Neural cell (in vitro differentiated cells): ENCODE data around the gene SLC6A4. TPM values are rescaled to one million over a fixed set of nuclear protein-coding genes. Genes with fewer than 3 reads are reported as not detected.

ENCODE experiments used
- H2AFZ ChIP-seq: fragments of 200-600, 300-800 bp; sonication (generic), shearing (Covaris generic); 2 replicates; pipeline ENCODE4 v1.6.0; 2014; ENCODE audit warnings: low read depth, mild to moderate bottlenecking, antibody characterized with exemption, low read length, moderate library complexity
- H3F3A ChIP-seq: fragments of 200-600 bp; shearing (Covaris generic); 2 replicates; pipeline ENCODE4 v1.6.1; 2016; ENCODE audit warnings: mild to moderate bottlenecking, moderate library complexity, mixed read lengths, antibody characterized with exemption, low read length; ENCODE audit not compliant: insufficient read depth, poor library complexity, severe bottlenecking
- H3K27ac ChIP-seq: fragments of 200-600, 300-800 bp; sonication (generic), shearing (Covaris generic); 2 replicates; pipeline ENCODE4 v1.5.1; 2014; ENCODE audit warnings: mild to moderate bottlenecking, low read length, moderate library complexity
- H3K27me3 ChIP-seq: fragments of 300-800, 200-600 bp; sonication (generic), shearing (Covaris generic); 2 replicates; pipeline ENCODE4 v1.6.0; 2014; ENCODE audit warnings: mild to moderate bottlenecking, low read depth, low read length, moderate library complexity; ENCODE audit not compliant: insufficient read depth
- H3K36me3 ChIP-seq: fragments of 300-800, 200-600 bp; sonication (generic), shearing (Covaris generic); 2 replicates; pipeline ENCODE4 v1.5.1; 2014; ENCODE audit warnings: mild to moderate bottlenecking, antibody characterized with exemption, low read length, moderate library complexity; ENCODE audit not compliant: insufficient read depth
- H3K4me2 ChIP-seq: fragments of 300-800, 200-600 bp; sonication (generic), shearing (Covaris generic); 2 replicates; pipeline ENCODE4 v1.6.0; 2014; ENCODE audit warnings: mild to moderate bottlenecking, low read length
- H3K4me3 ChIP-seq: fragments of 300-800, 200-600 bp; sonication (generic), shearing (Covaris generic); 2 replicates; pipeline ENCODE4 v1.5.1; 2014; ENCODE audit warnings: mild to moderate bottlenecking, low read length, moderate library complexity
- H3K79me2 ChIP-seq: fragments of 200-600 bp; shearing (Covaris generic); replicated peaks from 2 replicates; pipeline ENCODE4 v1.6.0; 2014; ENCODE audit warnings: mild to moderate bottlenecking, low read length, moderate library complexity; ENCODE audit not compliant: insufficient read depth
- H3K9ac ChIP-seq: fragments of 300-800, 200-600 bp; sonication (generic), shearing (Covaris generic); 2 replicates; pipeline ENCODE4 v1.6.1; 2016; ENCODE audit warnings: mild to moderate bottlenecking, low read length, mixed read lengths
- H3K9me2 ChIP-seq: fragments of 200-600 bp; shearing (Covaris generic); 2 replicates; pipeline ENCODE4 v1.6.1; 2016; ENCODE audit warnings: mild to moderate bottlenecking, low read length, mixed read lengths; ENCODE audit not compliant: insufficient read depth
- H3K9me3 ChIP-seq: fragments of 200-600, 300-800 bp; sonication (generic), shearing (Covaris generic); 2 replicates; pipeline ENCODE4 v1.6.1; 2016; ENCODE audit warnings: mild to moderate bottlenecking, mixed run types, low read length, moderate library complexity, mixed read lengths
- H4K20me1 ChIP-seq: fragments of 200-600 bp; shearing (Covaris generic); 2 replicates; pipeline ENCODE4 v1.6.1; 2016; ENCODE audit warnings: mild to moderate bottlenecking, mixed run types; ENCODE audit not compliant: insufficient read depth
- CTCF ChIP-seq: fragments of 450-650 bp; IDR thresholded peaks from 2 replicates; pipeline ENCODE4 v1.5.1; 2014; ENCODE audit warnings: antibody characterized with exemption, mild to moderate bottlenecking, moderate library complexity; ENCODE audit not compliant: poor library complexity, severe bottlenecking
- EP300 ChIP-seq: fragments of 450-650 bp; conservative IDR thresholded peaks from 2 replicates; pipeline ENCODE4 v1.6.1; 2014; ENCODE audit warnings: antibody characterized with exemption, mild to moderate bottlenecking, moderate library complexity; ENCODE audit not compliant: poor library complexity, severe bottlenecking
- EZH2 ChIP-seq: fragments of 200-600, 300-800 bp; shearing (Covaris generic), sonication (generic); IDR thresholded peaks from 2 replicates; pipeline ENCODE4 v1.6.1; 2014; ENCODE audit warnings: antibody characterized with exemption, low read length, borderline replicate concordance, mild to moderate bottlenecking; ENCODE audit not compliant: insufficient read depth, poor library complexity, severe bottlenecking
- MXI1 ChIP-seq: fragments of 450-650 bp; conservative IDR thresholded peaks from 2 replicates; pipeline ENCODE4 v1.6.1; 2014; ENCODE audit warnings: antibody characterized with exemption, mild to moderate bottlenecking; ENCODE audit not compliant: poor library complexity, severe bottlenecking
- POLR2AphosphoS5 ChIP-seq: IDR thresholded peaks from 2 replicates; pipeline ENCODE4 v1.6.1; 2012
- RAD21 ChIP-seq: fragments of 450-650 bp; conservative IDR thresholded peaks from 2 replicates; pipeline ENCODE4 v1.6.1; 2014; ENCODE audit warnings: antibody characterized with exemption, mild to moderate bottlenecking, moderate library complexity
- REST ChIP-seq: IDR thresholded peaks from 2 replicates; pipeline ENCODE4 v1.6.1; 2012; ENCODE audit warnings: borderline replicate concordance
- SMC3 ChIP-seq: fragments of 450-650 bp; conservative IDR thresholded peaks from 2 replicates; pipeline ENCODE4 v1.6.1; 2014; ENCODE audit warnings: antibody characterized with exemption, mild to moderate bottlenecking, moderate library complexity; ENCODE audit not compliant: poor library complexity
- TAF1 ChIP-seq: IDR thresholded peaks from 2 replicates; pipeline ENCODE4 v1.6.1; 2012; ENCODE audit warnings: low read depth
- polyA plus RNA-seq: library from polyadenylated mRNA; depleted of rRNA; stranded (reverse); fragments of >200 nt; gene quantifications from 2 replicates; pipeline ENCODE4 v1.2.3, GENCODE V29; 2014

SLC6A4 gene
- polyA plus RNA-seq, 1 donor from 2014 or later: 1.1 TPM

GRCh38 chr17:30225112-30225511, 10.4 kb downstream of the SLC6A4 start:
- H3F3A ChIP-seq: no peaks in the 10 kb centered on the region

GRCh38 chr17:30224419-30224960, 11.0 kb downstream of the SLC6A4 start:
- Histone ChIP-seq H3K9ac (no peak overlapping the region), H3F3A (no peaks in the 10 kb centered on the region)
- TF ChIP-seq REST (no peak), MXI1 (no peak), CTCF (no peak), SMC3 (no peak), RAD21 (no peak)

More at GRCh38 chr17:30225112-30225511, 10.4 kb downstream of the SLC6A4 start:
- no peaks in the 10 kb centered on the region for H3K36me3 ChIP-seq
- TF ChIP-seq TAF1 (no peak), POLR2AphosphoS5 (no peak), SMC3 (no peak), REST (no peak), EZH2 (no peak), RAD21 (no peak), MXI1 (no peak), CTCF (no peak), EP300 (no peak)
- no peaks in the 10 kb centered on the region for H3K79me2 ChIP-seq
- H3K9me2 ChIP-seq: no peaks in the 10 kb centered on the region
- H3K9ac ChIP-seq: no peak overlapping the region
- H3K4me2 ChIP-seq: no peak overlapping the region
- H3K27me3 ChIP-seq: no peaks in the 10 kb centered on the region
- no peaks in the 10 kb centered on the region for H4K20me1 ChIP-seq
- no peak overlapping the region for H2AFZ ChIP-seq
- H3K9me3 ChIP-seq: no peaks in the 10 kb centered on the region
- no peak overlapping the region for H3K4me3 ChIP-seq
- H3K27ac ChIP-seq: no peak overlapping the region

More at GRCh38 chr17:30224419-30224960, 11.0 kb downstream of the SLC6A4 start:
- H3K79me2 ChIP-seq: no peaks in the 10 kb centered on the region
- H3K4me2 ChIP-seq: no peak overlapping the region
- no peaks in the 10 kb centered on the region for H3K36me3 ChIP-seq
- H3K27ac ChIP-seq: no peak overlapping the region
- H3K9me2 ChIP-seq: no peaks in the 10 kb centered on the region
- H3K4me3 ChIP-seq: no peak overlapping the region
- no peaks in the 10 kb centered on the region for H3K9me3 ChIP-seq
- H2AFZ ChIP-seq: no peak overlapping the region
- H4K20me1 ChIP-seq: no peaks in the 10 kb centered on the region
- no peaks in the 10 kb centered on the region for H3K27me3 ChIP-seq
